Natural killer cell treated with Interleukin-12 subunit alpha and Interleukin-12 subunit beta and Interleukin-15 and Interleukin-18, amount 100 ng/mL, for 72 hours (primary cell): ENCODE data around the gene BAIAP2L1. TPM values are rescaled to one million over a fixed set of nuclear protein-coding genes. Genes with fewer than 3 reads are reported as not detected.

ENCODE experiments used
- ATAC-seq, 2 donors: fragments of 150-1000 bp; cut with Tn5 transposase in 1 of 2; sonication (Bioruptor Pico), chemical (Tn5 transposase) in 1 of 2; 2 replicates each; pipeline ENCODE4 v1.10.0; 2021
- DNase-seq: peaks from one replicate; pipeline ENCODE4 v3.0.0; 2022; ENCODE audit warnings: low spot score
- H3K27ac Mint-ChIP-seq, 2 donors: 1 replicate in 1 of 2; 2 replicates in 1 of 2; pipeline ENCODE4 v1.8.0; 2022; ENCODE audit warnings: mixed read lengths in 2 of 2, mild to moderate bottlenecking in 1 of 2, moderate library complexity in 1 of 2
- H3K27me3 Mint-ChIP-seq, 2 donors: 1 replicate in 1 of 2; 2 replicates in 1 of 2; pipeline ENCODE4 v1.8.0; 2022; ENCODE audit warnings: mixed read lengths in 2 of 2
- H3K36me3 Mint-ChIP-seq: one replicate; pipeline ENCODE4 v1.8.0; 2022; ENCODE audit warnings: mixed read lengths
- H3K4me1 Mint-ChIP-seq, 2 donors: 1 replicate in 1 of 2; 2 replicates in 1 of 2; pipeline ENCODE4 v1.8.0; 2022; ENCODE audit warnings: low read depth in 2 of 2, mixed read lengths in 2 of 2, mild to moderate bottlenecking in 1 of 2
- H3K4me3 Mint-ChIP-seq: one replicate; pipeline ENCODE4 v1.8.0; 2022; ENCODE audit warnings: mixed read lengths
- H3K9me3 Mint-ChIP-seq: 2 replicates; pipeline ENCODE4 v1.8.0; 2022; ENCODE audit warnings: mixed read lengths
- total RNA-seq, 2 donors: library from RNA; stranded (reverse); gene quantifications; one replicate each; pipeline ENCODE4 v1.2.3, GENCODE V29; 2022

BAIAP2L1 gene
- total RNA-seq, 2 donors from 2014 or later = 0.76 to 1.1 TPM

DNA sequence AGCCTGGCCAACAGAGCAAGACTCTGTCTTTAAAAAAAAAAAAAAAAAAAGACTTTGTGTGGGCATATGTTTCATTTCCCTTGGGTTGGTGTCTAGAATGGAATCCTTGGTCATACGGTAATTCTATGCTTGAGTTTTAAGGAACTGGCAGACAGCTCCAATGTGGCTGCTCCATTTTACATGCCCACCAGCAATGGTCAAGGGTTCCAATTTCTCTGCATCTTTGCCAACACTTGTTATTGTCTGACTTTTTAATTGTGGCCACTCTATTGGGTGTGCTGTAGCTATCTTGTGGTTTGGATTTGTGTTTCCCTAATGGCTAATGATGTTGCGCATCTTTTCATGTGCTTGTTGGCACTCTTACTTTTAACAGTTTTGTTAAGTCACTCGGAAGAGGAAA lies 61.8 kb downstream of the BAIAP2L1 start:
- Mint-ChIP-seq H3K36me3 (no peaks in the 10 kb centered on the region), H3K4me1 (no peaks in the 10 kb centered on the region), H3K27ac (no peak overlapping the region), H3K4me3 (no peak overlapping the region), H3K27me3 (peaks cover 0 to 3% of the 10 kb centered on the region in 2 donors), H3K9me3 (no peaks in the 10 kb centered on the region)
- ATAC-seq (no peak), DNase-seq (no peak)

DNA sequence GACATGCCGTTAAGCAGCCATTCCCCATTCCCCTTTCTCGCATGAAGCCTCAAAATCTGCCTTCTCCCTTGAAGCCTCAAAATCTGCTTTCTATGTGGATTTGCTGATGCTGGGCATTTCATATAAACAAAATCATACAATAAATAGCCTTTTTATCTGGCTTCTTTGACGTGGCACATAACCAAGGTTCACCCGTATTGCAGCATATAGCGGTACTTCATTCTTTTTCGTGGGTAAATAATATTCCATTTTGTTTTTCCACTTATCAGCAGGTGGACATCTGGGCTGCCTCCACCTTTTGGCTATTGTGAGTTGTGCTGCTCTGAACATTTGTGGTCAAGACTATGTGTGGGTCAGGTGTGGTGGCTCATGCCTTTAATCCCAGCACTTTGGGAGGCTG lies 62.4 kb downstream of the BAIAP2L1 start:
- Mint-ChIP-seq H3K9me3 (no peaks in the 10 kb centered on the region), H3K4me1 (no peaks in the 10 kb centered on the region), H3K27me3 (peaks cover 0 to 3% of the 10 kb centered on the region in 2 donors), H3K4me3 (no peak overlapping the region), H3K36me3 (no peaks in the 10 kb centered on the region), H3K27ac (no peak overlapping the region)
- DNase-seq (no peak), ATAC-seq (no peak)

DNA sequence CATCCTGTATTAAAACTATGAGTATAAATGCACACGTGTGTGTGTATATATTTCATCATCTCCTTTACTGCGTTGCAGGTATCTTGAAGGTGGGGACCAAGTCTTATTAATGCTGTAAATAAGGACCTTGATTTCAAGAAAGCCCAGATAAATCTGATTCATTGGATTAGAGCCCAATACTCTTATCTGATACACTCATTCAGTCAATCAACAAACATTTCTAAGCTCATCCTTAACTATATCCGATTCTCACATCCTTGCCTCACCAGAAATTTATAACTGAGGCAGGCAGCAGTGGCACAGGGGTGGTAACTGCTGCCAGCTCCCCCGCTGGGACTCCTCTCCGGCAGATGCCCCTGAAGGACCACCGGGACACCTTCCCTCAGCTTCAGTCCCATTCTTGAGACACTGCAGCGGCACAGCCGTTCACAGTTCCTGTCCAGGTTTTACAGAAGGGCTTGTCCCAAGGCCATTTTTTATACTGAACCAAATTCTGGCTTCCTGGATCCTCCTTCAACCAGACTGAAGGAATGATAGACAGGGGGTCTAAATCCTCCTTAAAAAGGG lies 65.4 kb downstream of the BAIAP2L1 start:
- Mint-ChIP-seq H3K36me3 (no peaks in the 10 kb centered on the region), H3K4me3 (no peak overlapping the region), H3K27me3 (peaks cover 6 to 7% of the 10 kb centered on the region in 2 donors), H3K9me3 (no peaks in the 10 kb centered on the region), H3K27ac (no peak overlapping the region), H3K4me1 (no peaks in the 10 kb centered on the region)
- ATAC-seq (no peak), DNase-seq (no peak)

GRCh38 chr7:98334081-98334480 lies 66.8 kb downstream of the BAIAP2L1 start:
- ATAC-seq = no peak
- Mint-ChIP-seq H3K36me3 (no peaks in the 10 kb centered on the region), H3K27me3 (peaks cover 6 to 7% of the 10 kb centered on the region in 2 donors)

GRCh38 chr7:98330926-98331529 lies 69.9 kb downstream of the BAIAP2L1 start:
- Mint-ChIP-seq H3K9me3 (no peaks in the 10 kb centered on the region), H3K27me3 (peaks cover 16 to 18% of the 10 kb centered on the region in 2 donors), H3K4me1 (no peaks in the 10 kb centered on the region), H3K4me3 (no peak overlapping the region), H3K36me3 (no peaks in the 10 kb centered on the region), H3K27ac (no peak overlapping the region)
- no peak for DNase-seq
- ATAC-seq = no peak

More at GRCh38 chr7:98334081-98334480, 66.8 kb downstream of the BAIAP2L1 start:
- no peak overlapping the region for H3K27ac Mint-ChIP-seq
- DNase-seq = no peak
- H3K4me1 Mint-ChIP-seq = no peaks in the 10 kb centered on the region
- H3K4me3 Mint-ChIP-seq = no peak overlapping the region
- H3K9me3 Mint-ChIP-seq = no peaks in the 10 kb centered on the region

- ATAC-seq (no peak), DNase-seq (no peak)
- no peaks in the 10 kb centered on the region for H3K9me3 Mint-ChIP-seq
- peaks cover 15 to 16% of the 10 kb centered on the region in 2 donors for H3K27me3 Mint-ChIP-seq
- no peaks in the 10 kb centered on the region for H3K4me1 Mint-ChIP-seq
- no peaks in the 10 kb centered on the region for H3K36me3 Mint-ChIP-seq
- no peak overlapping the region for H3K27ac Mint-ChIP-seq
- H3K4me3 Mint-ChIP-seq = no peak overlapping the region
Measured at GRCh38 chr7:98329791-98330373, 71.0 kb downstream of the BAIAP2L1 start.

GRCh38 chr7:98329100-98329790 lies 71.6 kb downstream of the BAIAP2L1 start:
- no peaks in the 10 kb centered on the region for H3K36me3 Mint-ChIP-seq
- peaks cover 15 to 16% of the 10 kb centered on the region in 2 donors for H3K27me3 Mint-ChIP-seq
- DNase-seq (no peak), ATAC-seq (peak in 1 of 2 donors; percentile 28)
- no peak overlapping the region for H3K27ac Mint-ChIP-seq
- no peak overlapping the region for H3K4me3 Mint-ChIP-seq
- H3K4me1 Mint-ChIP-seq = no peaks in the 10 kb centered on the region
- no peaks in the 10 kb centered on the region for H3K9me3 Mint-ChIP-seq

DNA sequence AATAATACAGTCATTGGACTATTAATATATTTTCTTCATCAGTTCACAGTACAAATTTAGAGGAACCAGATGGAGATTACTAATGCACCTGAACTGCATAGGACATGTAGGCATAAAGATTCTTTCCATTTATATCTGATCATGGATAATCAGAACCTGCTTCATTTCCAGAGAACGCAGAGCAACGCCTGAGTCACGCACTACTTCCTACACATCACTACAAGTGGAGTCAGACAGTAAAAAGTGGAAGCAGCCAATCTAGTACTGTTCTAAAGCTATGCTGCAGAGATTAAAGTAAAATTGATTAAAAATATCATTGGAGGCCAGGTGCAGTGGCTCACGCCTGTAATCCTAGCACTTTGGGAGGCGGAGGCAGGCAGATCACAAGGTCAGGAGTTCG lies 76.1 kb downstream of the BAIAP2L1 start:
- Mint-ChIP-seq H3K4me1 (no peaks in the 10 kb centered on the region), H3K36me3 (no peaks in the 10 kb centered on the region), H3K4me3 (no peak overlapping the region), H3K9me3 (no peaks in the 10 kb centered on the region), H3K27me3 (peaks cover 10 to 18% of the 10 kb centered on the region in 2 donors), H3K27ac (no peak overlapping the region)
- no peak for DNase-seq
- ATAC-seq = no peak

GRCh38 chr7:98323597-98324322 lies 77.1 kb downstream of the BAIAP2L1 start:
- no peaks in the 10 kb centered on the region for H3K9me3 Mint-ChIP-seq
- no peak for DNase-seq
- H3K27me3 Mint-ChIP-seq = peaks cover 10 to 15% of the 10 kb centered on the region in 2 donors
- no peaks in the 10 kb centered on the region for H3K36me3 Mint-ChIP-seq
- H3K4me1 Mint-ChIP-seq = no peaks in the 10 kb centered on the region
- H3K27ac Mint-ChIP-seq = no peak overlapping the region
- ATAC-seq = no peak
- no peak overlapping the region for H3K4me3 Mint-ChIP-seq

DNA sequence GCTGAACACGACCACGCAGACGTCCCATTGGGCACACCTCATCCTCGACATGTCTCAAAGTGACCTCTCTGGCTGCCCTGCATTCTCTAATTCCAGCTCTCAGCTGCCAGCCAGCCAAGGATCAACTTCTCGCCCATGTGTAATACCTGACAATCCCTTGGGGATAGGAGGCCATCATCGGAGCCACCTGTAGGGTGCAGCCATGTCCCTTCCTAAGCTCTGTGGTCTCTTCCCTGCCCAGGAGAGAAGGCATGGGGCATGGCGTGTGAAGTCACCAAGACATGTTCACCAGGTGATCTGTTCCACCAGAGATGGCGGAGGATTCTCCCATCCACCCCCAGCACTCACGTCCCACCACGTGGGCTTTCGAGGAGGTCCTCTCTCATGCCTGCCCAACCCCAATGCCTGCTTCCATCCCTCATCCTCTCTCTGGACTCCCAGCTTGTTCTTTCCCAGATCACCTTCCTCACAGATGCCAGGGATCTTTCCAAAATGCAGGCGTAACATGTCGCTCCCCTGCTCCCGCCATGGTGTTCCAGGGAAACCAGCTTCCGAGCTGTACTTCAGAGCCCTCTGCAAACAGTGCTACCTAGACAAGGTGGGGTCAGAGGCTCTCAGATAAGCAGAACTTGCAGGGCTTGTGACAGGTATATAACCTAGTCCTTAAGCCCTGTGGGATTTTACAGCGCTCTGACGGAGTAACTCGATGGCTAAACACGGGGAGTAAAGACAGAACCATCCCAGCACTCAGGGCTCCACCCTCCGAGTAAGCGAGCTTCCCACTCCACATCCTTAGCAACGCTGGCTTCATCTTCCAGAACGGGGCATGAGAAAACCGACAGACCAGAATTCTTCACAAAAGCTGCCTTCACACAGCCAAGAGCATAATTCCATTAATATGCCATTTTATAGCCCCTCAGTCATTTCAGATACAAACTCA lies 78.3 kb downstream of the BAIAP2L1 start:
- DNase-seq = peak; percentile 32
- H3K27ac Mint-ChIP-seq = no peak overlapping the region
- peaks cover 0 to under 1% of the 10 kb centered on the region in 2 donors for H3K4me1 Mint-ChIP-seq
- no peaks in the 10 kb centered on the region for H3K36me3 Mint-ChIP-seq
- no peak for ATAC-seq
- H3K27me3 Mint-ChIP-seq = peaks cover 10 to 13% of the 10 kb centered on the region in 2 donors
- no peak overlapping the region for H3K4me3 Mint-ChIP-seq
- H3K9me3 Mint-ChIP-seq = no peaks in the 10 kb centered on the region

- Mint-ChIP-seq H3K27ac (no peak overlapping the region), H3K4me1 (peaks cover 0 to 3% of the 10 kb centered on the region in 2 donors), H3K4me3 (no peak overlapping the region), H3K27me3 (peaks cover 2 to 7% of the 10 kb centered on the region in 2 donors), H3K9me3 (no peaks in the 10 kb centered on the region), H3K36me3 (no peaks in the 10 kb centered on the region)
- DNase-seq (no peak), ATAC-seq (no peak)
Measured at GRCh38 chr7:98321301-98321700, 79.6 kb downstream of the BAIAP2L1 start.

DNA sequence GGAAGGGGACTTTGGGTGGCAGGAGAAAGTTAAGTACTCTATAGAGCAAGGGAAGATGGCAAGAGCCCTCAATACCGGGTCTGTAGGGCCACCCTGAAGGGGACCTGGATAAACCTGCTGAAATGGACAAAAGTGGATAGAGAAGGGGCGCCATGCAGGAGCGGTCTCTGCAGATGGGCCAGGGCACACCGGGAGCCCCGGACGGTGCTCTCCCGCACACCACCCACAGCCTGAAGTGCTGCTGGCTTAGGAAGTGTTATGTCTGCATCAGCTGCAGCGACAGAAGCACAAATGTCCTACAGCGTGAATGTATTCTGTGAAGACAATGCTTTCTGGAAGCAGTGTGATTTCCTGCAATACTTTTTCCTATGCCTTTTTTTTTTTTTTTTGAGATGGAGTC lies 81.7 kb downstream of the BAIAP2L1 start:
- H3K9me3 Mint-ChIP-seq = no peaks in the 10 kb centered on the region
- no peaks in the 10 kb centered on the region for H3K36me3 Mint-ChIP-seq
- no peak overlapping the region for H3K27ac Mint-ChIP-seq
- ATAC-seq = no peak
- DNase-seq = no peak
- no peak overlapping the region for H3K4me3 Mint-ChIP-seq
- H3K4me1 Mint-ChIP-seq = peaks cover 0 to 3% of the 10 kb centered on the region in 2 donors
- peaks cover 0 to 7% of the 10 kb centered on the region in 2 donors for H3K27me3 Mint-ChIP-seq
